GM10248 (cell line): ENCODE measurements around the gene ZDHHC13.

Experiments used
- CTCF ChIA-PET: fragments of 300-600 bp; sonication (Branson Sonifier 250); formaldehyde crosslinking; extraction: SDS; loops from one replicate; lab custom pipeline; 2021; ENCODE audit warnings: antibody characterized with exemption; lab: Yijun Ruan, JAX
- POLR2A ChIA-PET: fragments of 350-650 bp; sonication (Branson Sonifier 250); formaldehyde crosslinking; extraction: SDS; loops from one replicate; lab custom pipeline; 2020; ENCODE audit warnings: antibody characterized with exemption; lab: Yijun Ruan, JAX
- DNase-seq: peaks from one replicate; pipeline ENCODE4 v3.0.0; 2012; ENCODE audit errors: extremely low spot score
- TF ChIP-seq, protein P1 (sequence below): IDR thresholded peaks from 2 replicates; pipeline ENCODE4 v1.5.1; 2012; ENCODE audit warnings: mild to moderate bottlenecking, low read depth; ENCODE audit errors: extremely low read depth, missing control alignments, control extremely low read depth

ZDHHC13 gene

DNA sequence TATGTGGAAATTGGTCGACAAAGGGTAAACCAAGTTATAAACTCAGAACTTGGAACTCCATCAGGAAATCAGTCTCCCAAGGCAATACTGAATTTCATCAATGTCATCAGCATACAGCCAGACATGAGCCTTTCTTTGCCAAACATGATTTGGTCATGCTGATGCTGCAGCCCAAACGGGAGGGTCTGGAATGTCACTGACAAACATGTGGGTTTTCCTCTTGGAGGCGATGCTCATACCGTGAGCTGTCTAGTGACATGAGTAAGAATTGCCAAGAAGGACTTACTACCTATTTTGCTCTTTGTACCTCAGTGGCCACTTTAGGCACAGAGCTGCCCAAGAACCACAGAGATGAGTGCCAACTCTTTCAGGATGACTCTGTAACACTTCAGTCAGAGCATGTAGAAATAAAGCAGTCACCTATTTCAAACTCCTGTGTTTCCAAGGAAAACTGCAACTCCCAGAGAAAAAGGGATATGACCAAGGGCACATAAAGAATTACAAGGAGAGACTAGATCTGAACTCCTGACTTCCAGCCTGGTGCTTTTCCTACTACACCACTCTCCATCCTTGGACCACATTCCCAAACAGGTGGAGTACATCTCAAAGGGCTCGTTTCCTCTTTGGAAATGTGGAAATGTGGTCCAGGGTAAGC is 32.2 kb upstream of the ZDHHC13 start:
- DNase-seq = no peak
- CTCF ChIA-PET = no interaction called here
- TF ChIP-seq, protein P1, sequence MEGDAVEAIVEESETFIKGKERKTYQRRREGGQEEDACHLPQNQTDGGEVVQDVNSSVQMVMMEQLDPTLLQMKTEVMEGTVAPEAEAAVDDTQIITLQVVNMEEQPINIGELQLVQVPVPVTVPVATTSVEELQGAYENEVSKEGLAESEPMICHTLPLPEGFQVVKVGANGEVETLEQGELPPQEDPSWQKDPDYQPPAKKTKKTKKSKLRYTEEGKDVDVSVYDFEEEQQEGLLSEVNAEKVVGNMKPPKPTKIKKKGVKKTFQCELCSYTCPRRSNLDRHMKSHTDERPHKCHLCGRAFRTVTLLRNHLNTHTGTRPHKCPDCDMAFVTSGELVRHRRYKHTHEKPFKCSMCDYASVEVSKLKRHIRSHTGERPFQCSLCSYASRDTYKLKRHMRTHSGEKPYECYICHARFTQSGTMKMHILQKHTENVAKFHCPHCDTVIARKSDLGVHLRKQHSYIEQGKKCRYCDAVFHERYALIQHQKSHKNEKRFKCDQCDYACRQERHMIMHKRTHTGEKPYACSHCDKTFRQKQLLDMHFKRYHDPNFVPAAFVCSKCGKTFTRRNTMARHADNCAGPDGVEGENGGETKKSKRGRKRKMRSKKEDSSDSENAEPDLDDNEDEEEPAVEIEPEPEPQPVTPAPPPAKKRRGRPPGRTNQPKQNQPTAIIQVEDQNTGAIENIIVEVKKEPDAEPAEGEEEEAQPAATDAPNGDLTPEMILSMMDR = no peak
- POLR2A ChIA-PET = no interaction called here

GRCh38 chr11:19087658-19088057 is 29.3 kb upstream of the ZDHHC13 start:
- no peak for DNase-seq
- TF ChIP-seq, protein P1 = no peak
- ChIA-PET CTCF (interaction anchor here (1.0 to 3.0 kb wide), 5 partner anchors 8 to 22 kb away, joined by 3 to 17 read pairs (median 5); no protein-coding TSS in a partner anchor), POLR2A (no interaction called here)

- TF ChIP-seq, protein P1 = no peak
- CTCF ChIA-PET = interaction anchor here (1.0 to 1.9 kb wide), 6 partner anchors 9 to 20 kb away, joined by 3 to 11 read pairs (median 4); no protein-coding TSS in a partner anchor
- DNase-seq = no peak
- POLR2A ChIA-PET = no interaction called here
These were observed 28.2 kb upstream of the ZDHHC13 start for GRCh38 chr11:19088791-19089190.

- ChIA-PET CTCF (interaction anchor here (1.1 to 1.9 kb wide), 3 partner anchors 11 to 14 kb away, joined by 3 to 11 read pairs (median 5); no protein-coding TSS in a partner anchor), POLR2A (no interaction called here)
- DNase-seq = no peak
- TF ChIP-seq, protein P1 = no peak
These were observed 27.5 kb upstream of the ZDHHC13 start for GRCh38 chr11:19089421-19089820.

DNA sequence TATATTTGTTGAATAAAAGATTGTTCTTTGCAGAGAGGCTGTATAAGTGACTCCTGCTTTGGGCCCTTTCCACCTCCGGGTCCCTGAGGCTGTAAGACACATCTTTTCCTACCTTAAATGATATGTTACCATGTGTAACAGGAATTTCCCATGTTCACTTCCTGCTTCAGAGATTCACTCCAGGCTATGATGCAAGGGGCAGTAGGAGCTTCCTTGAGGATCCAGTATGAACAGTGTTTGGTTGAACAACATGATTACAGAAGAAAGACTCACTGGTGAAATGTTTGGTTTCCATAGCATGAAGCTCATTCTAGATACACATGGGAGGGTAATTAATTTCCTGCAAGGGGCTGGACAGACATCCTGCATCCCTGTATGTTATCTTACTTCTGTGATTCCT is 25.6 kb upstream of the ZDHHC13 start:
- no peak for DNase-seq
- ChIA-PET POLR2A (no interaction called here), CTCF (interaction anchor here (1.5 to 1.6 kb wide), 2 partner anchors 11 to 14 kb away, joined by 3 to 4 read pairs; no protein-coding TSS in a partner anchor)
- TF ChIP-seq, protein P1 = no peak

DNA sequence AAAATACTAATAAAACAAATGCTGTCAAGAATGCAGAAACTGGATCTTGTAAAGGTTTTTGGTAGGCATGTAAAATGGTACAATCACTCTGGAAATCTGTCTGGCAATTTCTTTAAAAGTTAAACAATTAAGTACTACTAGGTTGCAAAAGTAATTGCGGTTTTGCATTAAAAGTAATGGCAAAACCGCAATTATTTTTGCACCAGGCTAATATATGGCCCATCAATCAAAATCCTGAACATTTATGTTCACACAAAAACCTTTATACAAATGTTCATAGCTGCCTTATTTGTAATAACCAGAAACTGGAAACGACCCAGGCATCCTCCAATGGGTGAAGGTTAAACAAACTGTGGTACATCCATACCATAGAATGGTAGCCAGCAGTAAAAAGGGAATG is 24.6 kb upstream of the ZDHHC13 start:
- CTCF ChIA-PET = interaction anchor here (0.6 to 1.0 kb wide), 2 partner anchors 10 to 461 kb away, joined by 3 read pairs; no protein-coding TSS in a partner anchor
- TF ChIP-seq, protein P1 = no peak
- POLR2A ChIA-PET = no interaction called here
- no peak for DNase-seq
